GM21528 (cell line): ENCODE measurements around the gene RAB1A.
A peak's percentile ranks its signal among the peaks of the same experiment; 100 is the strongest.

ENCODE experiments used
- ATAC-seq: cut with Tn5 transposase; IDR thresholded peaks from one replicate; pipeline ENCODE4 v1.9.1; 2021; ENCODE audit warnings: mild to moderate bottlenecking, moderate library complexity; ENCODE audit not compliant: unreplicated experiment, low FRiP score

Gene RAB1A

GRCh38 chr2:65098741-65099140 is 31.2 kb downstream of the RAB1A start:
- ATAC-seq: no peak

- ATAC-seq: no peak
Observed at GRCh38 chr2:65097844-65098243, 32.1 kb downstream of the RAB1A start.

- no peak for ATAC-seq
Observed at GRCh38 chr2:65096948-65097347, 33.0 kb downstream of the RAB1A start.

GRCh38 chr2:65093211-65093610 is 36.7 kb downstream of the RAB1A start:
- no peak for ATAC-seq

GRCh38 chr2:65092791-65093190 is 37.1 kb downstream of the RAB1A start:
- no peak for ATAC-seq

- ATAC-seq: no peak
Observed at GRCh38 chr2:65085148-65085547, 44.8 kb downstream of the RAB1A start.

- no peak for ATAC-seq
Observed at GRCh38 chr2:65081232-65081685, 48.6 kb downstream of the RAB1A start.

GRCh38 chr2:65079017-65079416 is 50.9 kb downstream of the RAB1A start:
- no peak for ATAC-seq

GRCh38 chr2:65077898-65078297 is 52.0 kb downstream of the RAB1A start:
- ATAC-seq: no peak

GRCh38 chr2:65076345-65076710 is 53.6 kb downstream of the RAB1A start:
- no peak for ATAC-seq

GRCh38 chr2:65075605-65076344 is 54.1 kb downstream of the RAB1A start:
- no peak for ATAC-seq

- ATAC-seq: no peak
Observed at GRCh38 chr2:65075176-65075575, 54.7 kb downstream of the RAB1A start.

GRCh38 chr2:65073879-65074565 is 55.9 kb downstream of the RAB1A start:
- ATAC-seq: no peak

GRCh38 chr2:65072181-65072970 is 57.5 kb downstream of the RAB1A start:
- ATAC-seq: peak; percentile 48

- ATAC-seq: no peak
Observed at GRCh38 chr2:65071499-65072180, 58.3 kb downstream of the RAB1A start.

GRCh38 chr2:65070856-65071255 is 59.0 kb downstream of the RAB1A start:
- ATAC-seq: no peak

GRCh38 chr2:65070172-65070830 is 59.6 kb downstream of the RAB1A start:
- no peak for ATAC-seq

GRCh38 chr2:65069439-65069824 is 60.5 kb downstream of the RAB1A start:
- ATAC-seq: no peak

GRCh38 chr2:65067806-65068553 is 61.9 kb downstream of the RAB1A start:
- ATAC-seq: no peak
